Nephron (organoid): ENCODE data around the gene TBRG1.
A peak's percentile ranks its signal among the peaks of the same experiment; 100 is the strongest.

Source experiments
- H3K27ac Mint-ChIP-seq, 3 experiments: 2 replicates each; pipeline ENCODE4 v1.8.0; 2020; ENCODE audit warnings: mixed read lengths in 3 of 3, mild to moderate bottlenecking in 2 of 3, moderate library complexity in 1 of 3
- H3K27me3 Mint-ChIP-seq: 2 replicates; pipeline ENCODE4 v1.8.0; 2021; ENCODE audit warnings: low read depth, mild to moderate bottlenecking, moderate library complexity, mixed read lengths
- H3K36me3 Mint-ChIP-seq: 2 replicates; pipeline ENCODE4 v1.8.0; 2020; ENCODE audit warnings: low read depth, mixed read lengths
- H3K4me1 Mint-ChIP-seq: 2 replicates; pipeline ENCODE4 v1.8.0; 2020; ENCODE audit warnings: mixed read lengths
- H3K4me3 Mint-ChIP-seq, 3 experiments: 2 replicates each; pipeline ENCODE4 v1.8.0; 2020; ENCODE audit warnings: mild to moderate bottlenecking in 3 of 3, mixed read lengths in 3 of 3, moderate library complexity in 2 of 3
- H3K9me3 Mint-ChIP-seq: 2 replicates; pipeline ENCODE4 v1.8.0; 2020; ENCODE audit warnings: mixed read lengths
- TF ChIP-seq, protein P1 (sequence below), 3 experiments: fragments of 200-600 bp; sonication (generic); IDR thresholded peaks; one replicate each; pipeline ENCODE4 v1.5.0; 2021; ENCODE audit warnings: antibody characterized with exemption in 3 of 3; ENCODE audit not compliant: unreplicated experiment in 3 of 3

TBRG1 gene

DNA sequence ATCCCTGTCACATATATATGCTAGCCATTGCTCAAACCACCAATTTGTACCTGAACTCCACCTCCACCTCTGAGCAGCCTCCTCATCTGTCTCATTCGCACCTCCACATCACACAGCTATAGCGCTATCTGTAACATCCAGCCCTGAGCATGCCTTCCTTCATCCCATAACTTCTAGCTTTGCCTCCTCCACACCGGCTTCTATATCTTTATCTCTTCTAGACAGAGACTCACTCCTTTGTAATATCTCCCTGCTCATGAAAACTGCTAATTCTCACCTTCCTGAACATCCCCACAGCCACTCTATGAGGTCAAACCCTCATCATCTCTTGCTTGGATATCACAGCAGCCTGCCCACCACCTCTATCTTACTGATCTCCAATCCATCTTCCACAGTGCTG, 44.9 kb downstream of the TBRG1 start:
- Mint-ChIP-seq H3K4me1 (peaks cover under 1% of the 10 kb centered on the region), H3K36me3 (peaks cover 4% of the 10 kb centered on the region), H3K9me3 (no peaks in the 10 kb centered on the region), H3K27ac (no peak overlapping the region), H3K4me3 (no peak overlapping the region), H3K27me3 (peaks cover 6% of the 10 kb centered on the region)
- TF ChIP-seq, protein P1, sequence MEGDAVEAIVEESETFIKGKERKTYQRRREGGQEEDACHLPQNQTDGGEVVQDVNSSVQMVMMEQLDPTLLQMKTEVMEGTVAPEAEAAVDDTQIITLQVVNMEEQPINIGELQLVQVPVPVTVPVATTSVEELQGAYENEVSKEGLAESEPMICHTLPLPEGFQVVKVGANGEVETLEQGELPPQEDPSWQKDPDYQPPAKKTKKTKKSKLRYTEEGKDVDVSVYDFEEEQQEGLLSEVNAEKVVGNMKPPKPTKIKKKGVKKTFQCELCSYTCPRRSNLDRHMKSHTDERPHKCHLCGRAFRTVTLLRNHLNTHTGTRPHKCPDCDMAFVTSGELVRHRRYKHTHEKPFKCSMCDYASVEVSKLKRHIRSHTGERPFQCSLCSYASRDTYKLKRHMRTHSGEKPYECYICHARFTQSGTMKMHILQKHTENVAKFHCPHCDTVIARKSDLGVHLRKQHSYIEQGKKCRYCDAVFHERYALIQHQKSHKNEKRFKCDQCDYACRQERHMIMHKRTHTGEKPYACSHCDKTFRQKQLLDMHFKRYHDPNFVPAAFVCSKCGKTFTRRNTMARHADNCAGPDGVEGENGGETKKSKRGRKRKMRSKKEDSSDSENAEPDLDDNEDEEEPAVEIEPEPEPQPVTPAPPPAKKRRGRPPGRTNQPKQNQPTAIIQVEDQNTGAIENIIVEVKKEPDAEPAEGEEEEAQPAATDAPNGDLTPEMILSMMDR (IDR thresholded peaks at IDR 0.05; ENCODE audit: unreplicated experiment in 3 of 3), result no peak

DNA sequence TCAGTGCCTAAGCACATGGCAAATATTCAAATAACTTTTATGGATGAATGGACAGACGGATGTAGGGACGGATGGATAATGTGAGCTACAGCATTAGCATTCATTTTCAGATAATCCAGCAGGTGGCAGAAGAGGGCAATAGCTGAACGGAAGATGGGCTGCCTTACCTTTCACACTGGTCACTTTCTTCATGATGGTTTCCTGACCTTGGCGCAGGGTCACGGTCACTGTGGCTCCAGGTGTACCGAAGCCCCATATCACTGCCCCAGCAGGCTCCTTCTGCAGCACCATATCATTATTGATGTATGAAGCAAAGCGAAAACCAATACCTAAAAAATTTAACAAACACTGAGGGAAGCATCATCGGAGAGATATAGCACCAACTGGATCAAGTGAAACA, 46.5 kb downstream of the TBRG1 start:
- TF ChIP-seq, protein P1 (IDR thresholded peaks at IDR 0.05; ENCODE audit: unreplicated experiment in 3 of 3), result peak; percentile 73 to 90 (median 77)
- H3K36me3 Mint-ChIP-seq, result peaks cover 4% of the 10 kb centered on the region
- H3K4me1 Mint-ChIP-seq, result peaks cover 8% of the 10 kb centered on the region
- H3K27me3 Mint-ChIP-seq, result peaks cover 12% of the 10 kb centered on the region
- H3K9me3 Mint-ChIP-seq, result no peaks in the 10 kb centered on the region
- no peak overlapping the region for H3K27ac Mint-ChIP-seq
- H3K4me3 Mint-ChIP-seq, result no peak overlapping the region

GRCh38 chr11:124670732-124671131, 48.1 kb downstream of the TBRG1 start:
- Mint-ChIP-seq H3K36me3 (peaks cover 4% of the 10 kb centered on the region), H3K27ac (no peak overlapping the region), H3K9me3 (no peaks in the 10 kb centered on the region), H3K27me3 (peaks cover 12% of the 10 kb centered on the region), H3K4me1 (peaks cover 10% of the 10 kb centered on the region), H3K4me3 (peak overlapping the region; percentile 34 to 63 (median 55))
- TF ChIP-seq, protein P1 (IDR thresholded peaks at IDR 0.05; ENCODE audit: unreplicated experiment in 3 of 3), result no peak

DNA sequence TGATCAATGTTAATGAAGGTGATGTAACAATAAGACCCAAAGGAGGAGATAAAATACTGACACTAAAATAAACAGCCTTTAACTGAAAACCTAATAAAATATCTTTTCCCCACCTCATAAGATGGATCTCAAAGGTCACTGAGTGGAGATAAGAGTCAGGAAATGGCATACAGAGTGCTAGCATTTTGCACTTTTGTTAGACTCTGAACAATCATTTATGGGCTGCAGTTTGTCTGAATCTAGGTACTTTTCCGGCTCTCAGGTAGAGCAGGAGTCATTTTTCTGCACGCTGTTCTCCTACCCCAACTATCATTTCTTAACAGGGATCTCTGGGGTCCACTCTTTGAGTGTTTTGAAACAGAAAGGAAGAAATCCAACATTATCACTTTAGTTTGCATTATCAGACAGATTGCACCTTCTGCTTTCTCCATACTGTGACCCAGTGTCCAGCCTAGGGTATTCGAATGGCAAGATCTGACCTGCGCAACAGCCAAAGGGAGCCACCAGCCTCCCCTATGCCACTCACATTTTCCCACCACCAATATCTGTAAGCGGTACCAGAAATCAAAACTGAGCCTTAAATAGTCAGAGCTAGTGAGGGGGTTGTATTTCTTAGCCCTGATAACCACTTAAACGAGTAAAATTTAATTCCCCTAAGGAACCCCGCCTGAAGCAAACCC, 50.0 kb downstream of the TBRG1 start:
- peak overlapping the region in 2 of 3 experiments; percentile 52 to 61 for H3K27ac Mint-ChIP-seq
- TF ChIP-seq, protein P1 (IDR thresholded peaks at IDR 0.05; ENCODE audit: unreplicated experiment in 3 of 3), result no peak
- H3K4me3 Mint-ChIP-seq, result peak overlapping the region; percentile 91 to 96 (median 94)
- H3K9me3 Mint-ChIP-seq, result no peaks in the 10 kb centered on the region
- H3K27me3 Mint-ChIP-seq, result peaks cover 12% of the 10 kb centered on the region
- no peaks in the 10 kb centered on the region for H3K36me3 Mint-ChIP-seq
- peaks cover 10% of the 10 kb centered on the region for H3K4me1 Mint-ChIP-seq

DNA sequence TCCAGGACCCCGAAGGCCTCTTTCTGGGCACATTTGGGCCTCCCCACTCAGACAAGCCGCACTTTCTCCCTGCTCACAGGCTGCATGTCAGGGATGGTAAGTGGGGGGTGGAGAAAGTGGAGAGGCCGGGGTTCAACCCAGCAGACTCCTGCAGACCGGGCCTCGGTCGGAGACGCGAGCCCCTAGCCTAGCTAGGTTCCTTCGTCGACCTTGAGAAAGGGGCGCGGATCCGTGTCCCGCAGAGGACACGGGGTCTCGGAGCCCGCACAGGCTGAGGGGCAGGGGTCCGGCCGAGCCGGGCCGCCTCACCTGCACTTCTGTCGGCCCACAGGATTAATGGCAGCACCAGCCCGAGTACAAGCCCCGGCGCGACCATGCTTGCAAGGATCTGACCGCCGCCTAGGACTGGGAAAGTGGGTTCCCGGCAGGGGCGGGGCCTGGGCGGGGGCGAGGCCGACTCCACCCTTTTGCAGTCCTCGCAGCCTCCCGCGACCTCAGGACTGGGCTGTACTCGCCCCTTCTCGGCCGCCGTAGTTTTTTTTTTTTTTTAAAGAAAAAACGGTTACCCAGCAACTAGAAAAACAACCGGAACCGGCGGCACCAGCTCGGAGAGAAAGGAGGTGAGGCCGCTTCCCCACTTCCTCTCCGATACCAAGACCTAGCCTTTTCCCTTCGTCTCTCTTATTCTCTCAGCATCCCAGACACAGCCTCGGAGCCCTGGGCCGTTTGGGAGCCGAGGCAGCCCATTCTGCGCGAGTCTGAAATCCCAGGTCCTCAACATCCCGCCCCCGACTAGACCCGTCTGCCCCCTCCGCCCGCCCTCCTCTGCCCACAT, 50.9 kb downstream of the TBRG1 start, which contains the start of the genes SIAE and SPA17:
Gene SIAE (minus strand): TSS at position 407 of the 835 bp plus-strand sequence. CDS start 31 bp downstream, at position 376.
Gene SPA17 (plus strand): TSS at position 572 of the 835 bp plus-strand sequence. CDS start 1,361 bp downstream, outside the sequence.
- H3K36me3 Mint-ChIP-seq, result no peaks in the 10 kb centered on the region
- no peaks in the 10 kb centered on the region for H3K9me3 Mint-ChIP-seq
- peak within 1 kb of the TSS; percentile 91 to 96 (median 94) for H3K4me3 Mint-ChIP-seq
- H3K27me3 Mint-ChIP-seq, result peaks cover 12% of the 10 kb centered on the region
- peak within 1 kb of the TSS; percentile 74 to 94 (median 93) for H3K27ac Mint-ChIP-seq
- TF ChIP-seq, protein P1 (IDR thresholded peaks at IDR 0.05; ENCODE audit: unreplicated experiment in 3 of 3), result no peak
- H3K4me1 Mint-ChIP-seq, result peaks cover 10% of the 10 kb centered on the region
